K562 (cell line): Measurements from ENCODE around the gene CMTR1. TPM values are rescaled to one million over a fixed set of nuclear protein-coding genes. Genes with fewer than 3 reads are reported as not detected.
A peak's percentile ranks its signal among the peaks of the same experiment; 100 is the strongest.

Experiments used
- CHD2 ChIP-seq: IDR thresholded peaks from 2 replicates; pipeline ENCODE4 v1.6.1; 2011; ENCODE audit warnings: low read depth, low read length
- COPS2 ChIP-seq: fragments of 450-650 bp; conservative IDR thresholded peaks from 2 replicates; pipeline ENCODE4 v1.6.1; 2016; ENCODE audit warnings: mild to moderate bottlenecking, moderate library complexity
- CREB1 ChIP-seq, 2 experiments: sonication (generic) in 1 of 2; formaldehyde crosslinking in 1 of 2; IDR thresholded peaks; 2 replicates each; pipeline versions ENCODE4 v1.6.1 to v1.8.0; 2012 to 2022; ENCODE audit warnings: inconsistent platforms in 1 of 2, mild to moderate bottlenecking in 1 of 2, missing genetic modification reagents in 1 of 2, moderate library complexity in 1 of 2
- EHMT2 ChIP-seq: fragments of 450-650 bp; IDR thresholded peaks from 2 replicates; pipeline ENCODE4 v1.6.1; 2018; ENCODE audit warnings: antibody characterized with exemption
- GABPB2 ChIP-seq: fragments of 250-450 bp; sonication (Bioruptor Pico); conservative IDR thresholded peaks from 2 replicates; pipeline ENCODE4 v1.5.1; 2021; ENCODE audit warnings: mild to moderate bottlenecking
- GATAD2A ChIP-seq: fragments of 450-650 bp; IDR thresholded peaks from 2 replicates; pipeline ENCODE4 v1.6.1; 2017
- KDM5B ChIP-seq: fragments of 200-600 bp; sonication (generic); IDR thresholded peaks from 2 replicates; pipeline ENCODE4 v1.6.1; 2012; ENCODE audit warnings: low read depth, mild to moderate bottlenecking, moderate library complexity, low read length, control low read depth, inconsistent platforms; ENCODE audit not compliant: insufficient replicate concordance
- PHF20 ChIP-seq: fragments of 450-650 bp; IDR thresholded peaks from 2 replicates; pipeline ENCODE4 v1.6.1; 2018; ENCODE audit not compliant: partially characterized antibody
- POLR2AphosphoS5 ChIP-seq: IDR thresholded peaks from 2 replicates; pipeline ENCODE4 v1.6.1; 2011; ENCODE audit warnings: mild to moderate bottlenecking, low read depth, low read length, moderate library complexity; ENCODE audit not compliant: control insufficient read depth, insufficient read depth
- RB1 ChIP-seq: fragments of 450-650 bp; IDR thresholded peaks from 2 replicates; pipeline ENCODE4 v1.6.1; 2017; ENCODE audit warnings: low read depth, mild to moderate bottlenecking
- ZFP36 ChIP-seq: fragments of 150-350 bp; IDR thresholded peaks from 2 replicates; pipeline ENCODE4 v1.6.1; 2018; ENCODE audit warnings: low read length, low read depth; ENCODE audit not compliant: partially characterized antibody
- polyA plus RNA-seq, 8 experiments: library from polyadenylated mRNA; depleted of rRNA in 4 of 8; stranded (reverse) in 5 of 8; unstranded in 3 of 8; fragments of >200 nt; fragmentation: Nextera tagmentation in 2 of 8; fragmentation: Illumina TruSeq in 1 of 8; extraction: Ambion mirVana in 2 of 8; extraction: Trizol in 1 of 8; gene quantifications; 2 replicates each; pipeline versions ENCODE4 v1.2.1 to v1.2.3, GENCODE V29; 2011 to 2014; ENCODE audit warnings: inconsistent platforms in 1 of 8, missing spikeins in 1 of 8
- total RNA-seq, 7 experiments: library from RNA; depleted of rRNA in 6 of 7; stranded (reverse); fragments of >200 nt in 6 of 7; fragmentation: Illumina TruSeq in 2 of 7; extraction: Trizol in 2 of 7; gene quantifications; 2 replicates each; pipeline versions ENCODE4 v1.2.1 to v1.2.3, GENCODE V29; 2011 to 2021; ENCODE audit warnings: low replicate concordance in 1 of 7
- TF ChIP-seq, protein P1 (sequence below): fragments of 200-800 bp; sonication (Bioruptor generic); IDR thresholded peaks from 2 replicates; pipeline ENCODE4 v1.6.1; 2016; ENCODE audit warnings: missing genetic modification characterization, missing compliant biosample characterization
- TF ChIP-seq, protein P2 (sequence below): fragments of 250-450 bp; sonication (Bioruptor Pico); IDR thresholded peaks from 2 replicates; pipeline ENCODE4 v1.8.0; 2021; ENCODE audit warnings: mild to moderate bottlenecking, moderate library complexity
- TF ChIP-seq, protein P3 (sequence below), 2 experiments: fragments of 450-650 bp in 1 of 2; sonication (generic) in 1 of 2; formaldehyde crosslinking in 1 of 2; IDR thresholded peaks in 1 of 2; conservative IDR thresholded peaks in 1 of 2; 2 replicates each; pipeline versions ENCODE4 v1.6.1 to v1.8.1; 2016 to 2023; ENCODE audit warnings: mild to moderate bottlenecking in 2 of 2, moderate library complexity in 2 of 2, inconsistent platforms in 1 of 2, missing genetic modification reagents in 1 of 2
- TF ChIP-seq, protein P4 (sequence below): fragments of 450-650 bp; IDR thresholded peaks from 2 replicates; pipeline ENCODE4 v1.6.1; 2016; ENCODE audit warnings: antibody characterized with exemption
- TF ChIP-seq, protein P5 (sequence below): fragments of 450-650 bp; IDR thresholded peaks from 2 replicates; pipeline ENCODE4 v1.6.1; 2016; ENCODE audit warnings: missing biosample characterization, missing genetic modification characterization

CMTR1 gene
- total and polyA plus RNA-seq, 9 of the 15 experiments (the other 6 are each of a cell fraction or from before 2014, with no cell fraction given) = 2.9 to 63.5 (median 49.5) TPM

DNA sequence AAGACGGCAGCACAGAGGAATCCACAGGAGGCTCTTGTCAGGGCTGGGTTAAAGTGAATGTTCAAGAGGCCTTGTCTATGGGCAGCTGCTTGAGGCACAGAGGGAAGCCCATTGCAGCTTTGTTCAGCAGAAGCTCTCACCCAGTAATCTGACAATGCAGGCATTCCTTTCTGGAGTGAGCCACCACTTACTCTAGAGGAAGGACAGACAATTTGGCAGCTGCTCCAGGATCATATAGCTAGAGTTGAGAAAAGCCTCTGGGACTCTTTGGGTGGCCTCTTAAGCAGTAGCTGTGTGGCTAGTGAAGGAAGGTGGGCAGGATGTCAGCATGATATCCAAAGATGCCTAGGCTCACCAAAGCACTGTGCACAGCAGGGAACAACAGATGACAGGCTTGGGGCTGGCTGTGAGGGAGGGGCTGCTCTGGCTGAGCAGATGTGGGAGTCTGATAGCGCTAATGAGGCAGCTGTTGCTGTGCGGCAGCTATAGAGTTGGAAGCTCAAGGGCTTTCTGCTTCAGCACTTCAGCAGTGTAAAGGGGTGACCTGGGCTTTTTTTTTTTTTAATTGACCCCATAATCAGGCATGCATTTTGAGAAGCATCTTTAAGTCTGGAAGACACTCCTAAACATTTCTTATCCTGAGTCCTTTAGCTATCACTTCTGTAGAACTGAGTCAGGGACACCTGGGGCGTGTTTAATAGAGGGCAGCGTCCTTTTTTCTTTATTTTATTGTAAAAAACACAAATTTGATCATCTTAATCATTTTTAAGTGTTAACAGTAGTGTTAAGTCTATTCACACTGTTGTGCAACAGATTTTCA, 27.2 kb downstream of the CMTR1 start (continued):
- TF ChIP-seq CHD2 (0 out of 2 replicates have a peak, but pooled peaks have one; percentile 25), COPS2 (no peak), RB1 (peak; percentile 49; the same call in 1 of the 2 replicates), PHF20 (no peak), GABPB2 (CRISPR knock-in tag) (no peak), ZFP36 (peak; percentile 30), POLR2AphosphoS5 (peak; percentile 99), GATAD2A (no peak; the same call in none of the 2 replicates), EHMT2 (peak; percentile 72), KDM5B (no peak), CREB1 (IDR thresholded peaks at IDR 0.05) (peak; percentile 75), CREB1 (CRISPR knock-in tag; IDR thresholded peaks at IDR 0.05) (peak; percentile 49; the same call in 1 of the 2 replicates)
- TF ChIP-seq, protein P1, sequence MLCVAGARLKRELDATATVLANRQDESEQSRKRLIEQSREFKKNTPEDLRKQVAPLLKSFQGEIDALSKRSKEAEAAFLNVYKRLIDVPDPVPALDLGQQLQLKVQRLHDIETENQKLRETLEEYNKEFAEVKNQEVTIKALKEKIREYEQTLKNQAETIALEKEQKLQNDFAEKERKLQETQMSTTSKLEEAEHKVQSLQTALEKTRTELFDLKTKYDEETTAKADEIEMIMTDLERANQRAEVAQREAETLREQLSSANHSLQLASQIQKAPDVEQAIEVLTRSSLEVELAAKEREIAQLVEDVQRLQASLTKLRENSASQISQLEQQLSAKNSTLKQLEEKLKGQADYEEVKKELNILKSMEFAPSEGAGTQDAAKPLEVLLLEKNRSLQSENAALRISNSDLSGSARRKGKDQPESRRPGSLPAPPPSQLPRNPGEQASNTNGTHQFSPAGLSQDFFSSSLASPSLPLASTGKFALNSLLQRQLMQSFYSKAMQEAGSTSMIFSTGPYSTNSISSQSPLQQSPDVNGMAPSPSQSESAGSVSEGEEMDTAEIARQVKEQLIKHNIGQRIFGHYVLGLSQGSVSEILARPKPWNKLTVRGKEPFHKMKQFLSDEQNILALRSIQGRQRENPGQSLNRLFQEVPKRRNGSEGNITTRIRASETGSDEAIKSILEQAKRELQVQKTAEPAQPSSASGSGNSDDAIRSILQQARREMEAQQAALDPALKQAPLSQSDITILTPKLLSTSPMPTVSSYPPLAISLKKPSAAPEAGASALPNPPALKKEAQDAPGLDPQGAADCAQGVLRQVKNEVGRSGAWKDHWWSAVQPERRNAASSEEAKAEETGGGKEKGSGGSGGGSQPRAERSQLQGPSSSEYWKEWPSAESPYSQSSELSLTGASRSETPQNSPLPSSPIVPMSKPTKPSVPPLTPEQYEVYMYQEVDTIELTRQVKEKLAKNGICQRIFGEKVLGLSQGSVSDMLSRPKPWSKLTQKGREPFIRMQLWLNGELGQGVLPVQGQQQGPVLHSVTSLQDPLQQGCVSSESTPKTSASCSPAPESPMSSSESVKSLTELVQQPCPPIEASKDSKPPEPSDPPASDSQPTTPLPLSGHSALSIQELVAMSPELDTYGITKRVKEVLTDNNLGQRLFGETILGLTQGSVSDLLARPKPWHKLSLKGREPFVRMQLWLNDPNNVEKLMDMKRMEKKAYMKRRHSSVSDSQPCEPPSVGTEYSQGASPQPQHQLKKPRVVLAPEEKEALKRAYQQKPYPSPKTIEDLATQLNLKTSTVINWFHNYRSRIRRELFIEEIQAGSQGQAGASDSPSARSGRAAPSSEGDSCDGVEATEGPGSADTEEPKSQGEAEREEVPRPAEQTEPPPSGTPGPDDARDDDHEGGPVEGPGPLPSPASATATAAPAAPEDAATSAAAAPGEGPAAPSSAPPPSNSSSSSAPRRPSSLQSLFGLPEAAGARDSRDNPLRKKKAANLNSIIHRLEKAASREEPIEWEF = no peak; the same call in 1 of the 2 replicates
- TF ChIP-seq, protein P2, sequence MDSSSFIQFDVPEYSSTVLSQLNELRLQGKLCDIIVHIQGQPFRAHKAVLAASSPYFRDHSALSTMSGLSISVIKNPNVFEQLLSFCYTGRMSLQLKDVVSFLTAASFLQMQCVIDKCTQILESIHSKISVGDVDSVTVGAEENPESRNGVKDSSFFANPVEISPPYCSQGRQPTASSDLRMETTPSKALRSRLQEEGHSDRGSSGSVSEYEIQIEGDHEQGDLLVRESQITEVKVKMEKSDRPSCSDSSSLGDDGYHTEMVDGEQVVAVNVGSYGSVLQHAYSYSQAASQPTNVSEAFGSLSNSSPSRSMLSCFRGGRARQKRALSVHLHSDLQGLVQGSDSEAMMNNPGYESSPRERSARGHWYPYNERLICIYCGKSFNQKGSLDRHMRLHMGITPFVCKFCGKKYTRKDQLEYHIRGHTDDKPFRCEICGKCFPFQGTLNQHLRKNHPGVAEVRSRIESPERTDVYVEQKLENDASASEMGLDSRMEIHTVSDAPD (CRISPR knock-in tag) = no peak
- TF ChIP-seq, protein P3, sequence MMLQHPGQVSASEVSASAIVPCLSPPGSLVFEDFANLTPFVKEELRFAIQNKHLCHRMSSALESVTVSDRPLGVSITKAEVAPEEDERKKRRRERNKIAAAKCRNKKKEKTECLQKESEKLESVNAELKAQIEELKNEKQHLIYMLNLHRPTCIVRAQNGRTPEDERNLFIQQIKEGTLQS (IDR thresholded peaks at IDR 0.05) = no peak
- TF ChIP-seq, protein P3 (CRISPR knock-in tag; conservative IDR thresholded peaks at IDR 0.05) = 0 out of 2 replicates have a peak, but pooled peaks have one; percentile 31
- TF ChIP-seq, protein P4, sequence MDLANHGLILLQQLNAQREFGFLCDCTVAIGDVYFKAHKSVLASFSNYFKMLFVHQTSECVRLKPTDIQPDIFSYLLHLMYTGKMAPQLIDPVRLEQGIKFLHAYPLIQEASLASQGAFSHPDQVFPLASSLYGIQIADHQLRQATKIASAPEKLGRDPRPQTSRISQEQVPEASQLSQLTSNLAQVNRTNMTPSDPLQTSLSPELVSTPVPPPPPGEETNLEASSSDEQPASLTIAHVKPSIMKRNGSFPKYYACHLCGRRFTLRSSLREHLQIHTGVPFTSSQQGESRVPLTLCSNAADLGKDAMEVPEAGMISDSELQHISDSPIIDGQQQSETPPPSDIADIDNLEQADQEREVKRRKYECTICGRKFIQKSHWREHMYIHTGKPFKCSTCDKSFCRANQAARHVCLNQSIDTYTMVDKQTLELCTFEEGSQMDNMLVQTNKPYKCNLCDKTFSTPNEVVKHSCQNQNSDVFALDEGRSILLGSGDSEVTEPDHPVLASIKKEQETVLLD = no peak
- TF ChIP-seq, protein P5, sequence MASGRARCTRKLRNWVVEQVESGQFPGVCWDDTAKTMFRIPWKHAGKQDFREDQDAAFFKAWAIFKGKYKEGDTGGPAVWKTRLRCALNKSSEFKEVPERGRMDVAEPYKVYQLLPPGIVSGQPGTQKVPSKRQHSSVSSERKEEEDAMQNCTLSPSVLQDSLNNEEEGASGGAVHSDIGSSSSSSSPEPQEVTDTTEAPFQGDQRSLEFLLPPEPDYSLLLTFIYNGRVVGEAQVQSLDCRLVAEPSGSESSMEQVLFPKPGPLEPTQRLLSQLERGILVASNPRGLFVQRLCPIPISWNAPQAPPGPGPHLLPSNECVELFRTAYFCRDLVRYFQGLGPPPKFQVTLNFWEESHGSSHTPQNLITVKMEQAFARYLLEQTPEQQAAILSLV (tag) = no peak
